OCI-LY3 (cell line): ENCODE data around the gene DHX30.

ENCODE experiments used
- CTCF ChIP-seq: fragments of 200-600, 300-600 bp; sonication (generic); IDR thresholded peaks from 2 replicates; pipeline ENCODE4 v1.5.1; 2014; ENCODE audit warnings: antibody characterized with exemption, low read length, low read depth
- EZH2phosphoT487 ChIP-seq: fragments of 200-600 bp; shearing (Covaris generic); IDR thresholded peaks from 2 replicates; pipeline ENCODE4 v1.6.1; 2018; ENCODE audit warnings: antibody characterized with exemption, mixed run types, low read depth

DNA sequence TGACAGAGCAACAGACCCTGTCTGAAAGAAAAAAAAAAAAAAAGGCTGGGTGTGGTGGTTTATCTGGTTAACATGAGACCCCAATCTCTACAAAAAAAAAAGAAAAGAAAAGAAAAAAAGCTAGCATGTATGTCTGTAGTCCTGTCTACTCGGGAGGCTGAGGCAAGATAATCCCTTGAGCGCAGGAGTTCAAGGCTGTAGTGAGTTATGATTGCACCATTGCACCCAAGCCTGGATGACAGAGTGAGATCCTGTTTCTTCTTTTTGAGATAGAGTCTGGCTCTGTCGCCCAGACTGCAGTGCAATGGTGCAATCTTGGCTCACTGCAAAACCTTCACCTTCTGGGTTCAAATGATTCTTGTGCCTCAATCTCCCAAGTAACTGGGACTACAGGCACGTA lies 8.4 kb upstream of the DHX30 start:
- TF ChIP-seq CTCF, result no peak
- TF ChIP-seq EZH2phosphoT487, result no peak
